Chondrocyte (in vitro differentiated cells): ENCODE data around the gene SGCG. TPM values are rescaled to one million over a fixed set of nuclear protein-coding genes. Genes with fewer than 3 reads are reported as not detected.

Experiments used
- DNase-seq: peaks from one replicate; pipeline ENCODE4 v3.0.0; 2021; ENCODE audit warnings: mixed read lengths, low spot score
- H3K27ac Mint-ChIP-seq: one replicate; pipeline ENCODE4 v1.8.0; 2021; ENCODE audit warnings: mild to moderate bottlenecking, moderate library complexity, mixed read lengths; ENCODE audit not compliant: unreplicated experiment
- H3K27me3 Mint-ChIP-seq: 2 replicates; pipeline ENCODE4 v1.8.0; 2021; ENCODE audit warnings: low read depth, mixed read lengths
- H3K36me3 Mint-ChIP-seq: 2 replicates; pipeline ENCODE4 v1.8.0; 2021; ENCODE audit warnings: low read depth, mixed read lengths
- H3K4me1 Mint-ChIP-seq: 2 replicates; pipeline ENCODE4 v1.8.0; 2021; ENCODE audit warnings: low read depth, mild to moderate bottlenecking, mixed read lengths
- H3K4me3 Mint-ChIP-seq: one replicate; pipeline ENCODE4 v1.8.0; 2021; ENCODE audit warnings: mild to moderate bottlenecking, moderate library complexity, mixed read lengths; ENCODE audit not compliant: unreplicated experiment
- H3K9me3 Mint-ChIP-seq: 2 replicates; pipeline ENCODE4 v1.8.0; 2021; ENCODE audit warnings: low read depth, mixed read lengths
- CTCF ChIP-seq: fragments of 200-600 bp; sonication (generic); IDR thresholded peaks from 2 replicates; pipeline ENCODE4 v1.5.0; 2021; ENCODE audit warnings: antibody characterized with exemption, mild to moderate bottlenecking, moderate library complexity
- total RNA-seq: library from RNA; stranded (reverse); gene quantifications from 3 replicates; pipeline ENCODE4 v1.2.1, GENCODE V29; 2021

The SGCG gene
- total RNA-seq, 1 donor from 2014 or later, result 12.8 TPM

- Mint-ChIP-seq H3K9me3 (peaks cover 17% of the 10 kb centered on the region), H3K27ac (no peak overlapping the region), H3K27me3 (no peaks in the 10 kb centered on the region), H3K4me3 (no peak overlapping the region), H3K4me1 (no peaks in the 10 kb centered on the region), H3K36me3 (peaks cover 27% of the 10 kb centered on the region)
- no peak for TF ChIP-seq CTCF
- no peak for DNase-seq
Measured at GRCh38 chr13:23254506-23254905, 73.7 kb downstream of the SGCG start.

DNA sequence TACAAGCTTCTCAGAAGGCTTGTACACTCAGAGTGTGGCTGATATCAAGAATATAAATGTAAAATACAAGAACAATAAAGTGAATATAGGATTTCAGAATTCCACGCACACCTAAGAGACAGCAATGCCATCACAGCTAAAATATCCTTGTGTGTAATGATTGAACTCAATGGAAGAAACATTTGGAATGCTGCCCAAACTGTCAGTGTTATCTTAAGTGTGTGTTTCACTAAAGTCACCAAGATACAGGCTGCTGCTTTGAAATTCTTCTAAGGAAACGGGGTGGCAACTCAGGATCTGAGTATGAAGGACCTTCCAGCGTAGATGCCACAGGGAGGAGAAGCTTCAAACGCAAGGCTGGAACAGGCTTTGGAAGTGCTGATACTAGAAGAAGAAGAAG lies 86.8 kb downstream of the SGCG start:
- Mint-ChIP-seq H3K36me3 (peaks cover 8% of the 10 kb centered on the region), H3K9me3 (peaks cover 14% of the 10 kb centered on the region), H3K27ac (no peak overlapping the region), H3K4me3 (no peak overlapping the region), H3K27me3 (no peaks in the 10 kb centered on the region), H3K4me1 (no peaks in the 10 kb centered on the region)
- DNase-seq, result no peak
- TF ChIP-seq CTCF, result no peak

GRCh38 chr13:23268441-23268840 lies 87.7 kb downstream of the SGCG start:
- no peaks in the 10 kb centered on the region for H3K27me3 Mint-ChIP-seq
- TF ChIP-seq CTCF, result no peak

DNA sequence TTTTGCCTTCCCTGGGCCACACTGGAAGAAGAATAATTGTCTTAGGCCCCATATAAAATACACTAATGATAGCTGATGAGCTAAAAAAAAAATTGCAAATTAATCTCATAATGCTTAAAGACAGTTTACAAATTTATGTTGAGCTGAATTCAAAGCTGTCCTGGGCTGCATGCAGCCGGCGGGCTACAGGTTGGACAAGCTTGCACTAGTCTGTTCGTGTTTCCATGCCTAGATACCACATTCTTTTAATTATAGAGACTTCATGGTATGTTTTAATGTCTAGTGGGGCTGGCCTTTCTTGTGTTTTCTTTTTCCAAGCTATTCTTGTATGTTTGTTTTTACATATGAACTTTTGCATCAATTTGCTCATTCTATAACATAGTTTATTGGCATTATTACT lies 90.6 kb downstream of the SGCG start:
- Mint-ChIP-seq H3K9me3 (no peaks in the 10 kb centered on the region), H3K36me3 (peaks cover 2% of the 10 kb centered on the region), H3K4me1 (no peaks in the 10 kb centered on the region), H3K27me3 (no peaks in the 10 kb centered on the region), H3K27ac (no peak overlapping the region), H3K4me3 (no peak overlapping the region)
- TF ChIP-seq CTCF, result no peak
- no peak for DNase-seq

More at GRCh38 chr13:23268441-23268840, 87.7 kb downstream of the SGCG start:
- Mint-ChIP-seq H3K4me3 (no peak overlapping the region), H3K4me1 (no peaks in the 10 kb centered on the region), H3K36me3 (peaks cover 3% of the 10 kb centered on the region), H3K27ac (no peak overlapping the region), H3K9me3 (peaks cover 10% of the 10 kb centered on the region)
- DNase-seq, result no peak

DNA sequence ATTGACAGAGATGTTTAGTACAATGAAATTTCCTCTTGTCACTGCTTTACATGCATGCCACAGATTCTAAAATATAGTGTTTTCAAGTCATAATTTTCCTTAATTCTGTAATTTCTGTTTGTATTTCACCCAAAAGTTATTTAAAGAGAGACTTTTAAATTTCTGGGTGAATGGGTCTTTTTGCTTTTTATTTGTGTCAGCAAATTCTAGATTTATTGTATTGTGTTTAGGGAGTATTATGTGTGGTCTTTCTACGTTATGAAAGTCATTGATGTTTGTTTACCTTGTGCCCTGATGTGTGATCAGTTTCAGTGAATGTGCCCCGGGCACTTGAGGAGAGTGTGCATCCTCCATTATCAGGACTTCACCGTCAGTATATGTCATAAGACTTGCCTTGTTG lies 92.7 kb downstream of the SGCG start:
- Mint-ChIP-seq H3K4me3 (no peak overlapping the region), H3K27ac (no peak overlapping the region), H3K4me1 (no peaks in the 10 kb centered on the region), H3K36me3 (peaks cover 2% of the 10 kb centered on the region), H3K27me3 (no peaks in the 10 kb centered on the region), H3K9me3 (no peaks in the 10 kb centered on the region)
- TF ChIP-seq CTCF, result no peak
- no peak for DNase-seq
